NK-92 treated with Interleukin-12 subunit alpha and Interleukin-12 subunit beta, amount 100 ng/mL, for 24 hours (cell line): Measurements from ENCODE around the gene PPP2R3B.

Source experiments
- DNase-seq: peaks from one replicate; lab custom pipeline; 2025; lab: John Stamatoyannopoulos, UW

PPP2R3B gene

DNA sequence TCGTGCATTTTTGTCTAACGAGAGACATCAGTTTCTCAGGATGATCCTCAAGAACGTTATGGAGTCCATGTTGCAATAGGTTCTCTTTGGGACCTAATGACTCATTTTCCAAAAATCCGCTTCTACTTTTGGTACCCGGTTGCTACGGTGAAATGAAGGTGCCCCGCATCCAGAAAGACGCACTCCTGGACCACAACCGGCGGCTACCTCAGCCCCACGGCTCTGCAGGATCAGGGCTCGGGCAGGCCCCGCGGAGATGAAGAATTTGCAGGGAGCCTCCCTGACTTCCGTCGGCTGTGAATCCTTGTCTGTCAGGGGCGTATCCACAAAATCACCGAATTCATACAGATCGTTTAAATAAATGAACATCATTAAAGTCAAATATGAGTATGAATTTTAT lies 83.7 kb downstream of the PPP2R3B start:
- no peak for DNase-seq

DNA sequence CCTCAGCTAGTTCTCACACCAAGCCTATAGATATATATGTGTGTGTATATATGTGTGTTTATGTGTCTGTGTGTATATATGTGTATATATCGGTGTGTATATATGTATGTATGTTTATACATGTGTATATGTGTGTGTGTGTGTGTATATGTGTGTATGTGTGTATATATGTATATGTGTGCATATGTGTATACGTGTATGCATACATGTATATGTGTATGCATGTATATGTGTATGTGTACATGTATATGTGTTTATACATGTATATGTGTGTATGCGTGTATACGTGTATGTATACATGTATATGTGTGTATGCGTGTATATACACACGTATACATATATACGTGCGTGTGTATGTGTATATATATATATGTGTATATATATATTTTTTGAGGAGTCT lies 86.4 kb downstream of the PPP2R3B start:
- no peak for DNase-seq

DNA sequence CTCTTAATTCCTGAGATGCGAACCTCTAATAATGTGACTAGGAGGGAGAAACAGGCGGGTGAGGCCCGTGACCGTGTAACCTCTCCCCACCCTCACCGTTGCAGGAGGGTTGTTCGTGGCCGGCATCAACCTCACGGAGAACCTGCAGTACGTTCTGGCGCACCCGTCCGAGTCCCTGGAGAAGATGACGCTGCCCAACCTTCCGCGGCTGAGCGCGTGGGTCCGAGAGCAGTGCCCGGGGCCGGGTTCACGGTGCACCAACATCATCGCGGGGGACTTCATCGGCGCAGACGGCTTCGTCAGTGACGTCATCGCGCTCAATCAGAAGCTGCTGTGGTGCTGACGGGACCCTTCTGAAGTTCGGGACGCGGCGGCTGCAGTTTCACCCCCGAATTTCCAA lies 87.7 kb downstream of the PPP2R3B start:
- DNase-seq, result no peak

DNA sequence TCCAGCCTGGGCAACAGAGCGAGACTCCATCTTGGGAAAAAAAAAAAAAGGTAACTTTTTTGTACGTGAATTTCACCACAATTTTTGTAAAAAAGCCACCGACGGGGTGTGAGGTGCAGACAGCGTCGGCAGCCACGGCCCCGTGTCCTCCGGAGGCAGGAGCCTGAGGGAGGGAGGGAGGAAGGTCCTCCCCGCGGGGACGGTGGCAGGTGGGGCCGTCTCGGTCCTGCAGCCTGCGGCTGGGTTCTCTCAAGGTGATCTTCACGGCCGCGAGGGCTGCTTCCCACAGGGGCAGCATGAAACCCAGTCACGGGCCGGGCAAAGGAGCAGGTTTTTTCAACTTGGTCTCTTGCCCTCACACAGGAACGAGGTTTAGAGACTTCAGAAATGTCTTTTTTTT lies 91.6 kb downstream of the PPP2R3B start:
- DNase-seq, result no peak

DNA sequence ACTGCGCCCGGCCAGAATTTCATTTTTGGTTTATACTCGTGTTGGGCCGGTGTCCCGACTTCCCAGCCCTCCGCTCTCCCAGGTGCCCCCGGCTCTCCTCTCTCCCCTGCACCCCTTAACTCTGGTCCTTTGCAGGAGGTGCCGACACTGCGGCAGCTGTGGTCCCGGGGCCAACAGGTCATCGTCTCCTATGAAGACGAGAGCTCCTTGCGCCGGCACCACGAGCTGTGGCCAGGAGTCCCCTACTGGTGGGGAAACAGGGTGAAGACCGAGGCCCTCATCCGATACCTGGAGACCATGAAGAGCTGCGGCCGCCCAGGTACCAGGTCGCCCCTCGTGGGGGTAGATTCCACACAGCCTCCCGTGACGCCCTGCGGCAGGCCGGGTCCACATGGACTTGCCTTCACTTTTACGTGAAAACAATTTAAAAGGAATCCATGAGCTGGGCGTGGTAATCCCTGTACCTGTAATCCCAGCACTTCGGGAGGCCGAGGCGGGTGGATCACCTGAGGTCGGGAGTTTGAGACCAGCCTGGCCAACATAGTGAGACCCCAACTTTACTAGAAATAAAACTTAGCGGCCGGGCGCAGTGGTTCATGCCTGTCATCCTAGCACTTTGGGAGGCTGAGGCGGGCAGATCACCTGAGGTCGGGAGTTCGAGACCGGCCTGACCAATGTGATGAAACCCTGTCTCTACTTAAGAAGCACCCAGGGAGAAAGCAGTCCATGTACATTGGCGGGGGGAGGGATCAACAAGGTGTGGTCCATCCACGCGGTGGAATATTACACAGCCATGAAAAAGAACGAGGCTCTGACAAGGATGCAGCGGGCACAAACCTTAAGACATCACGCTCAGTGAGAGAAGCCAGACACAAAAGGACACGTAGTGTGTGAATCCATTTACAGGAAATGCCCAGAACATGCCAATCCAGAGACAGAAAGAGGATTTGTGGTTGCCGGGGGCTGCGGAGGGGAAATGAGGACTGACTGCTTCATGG lies 93.5 kb downstream of the PPP2R3B start:
- DNase-seq, result no peak

DNA sequence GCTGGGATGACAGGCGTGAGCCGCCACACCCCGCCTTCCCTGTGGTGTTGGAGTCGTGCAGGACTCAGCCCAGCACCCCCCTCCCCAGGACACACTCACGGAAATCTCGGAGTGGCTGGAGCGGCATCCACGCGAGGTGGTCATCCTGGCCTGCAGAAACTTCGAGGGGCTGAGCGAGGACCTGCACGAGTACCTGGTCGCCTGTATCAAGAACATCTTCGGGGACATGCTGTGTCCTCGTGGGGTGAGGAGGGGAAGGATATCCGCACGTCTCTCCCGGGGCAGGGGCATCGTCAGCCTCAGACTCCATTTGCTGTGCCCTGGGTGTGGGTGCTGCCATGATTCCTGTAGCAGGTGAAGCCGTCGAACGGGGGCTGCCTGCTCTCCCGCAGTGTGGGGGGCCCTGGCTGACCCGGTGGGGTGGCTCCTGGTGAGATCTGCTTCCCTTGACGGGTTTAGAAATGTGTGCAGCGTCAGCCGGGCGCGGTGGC lies 95.3 kb downstream of the PPP2R3B start:
- DNase-seq, result no peak

DNA sequence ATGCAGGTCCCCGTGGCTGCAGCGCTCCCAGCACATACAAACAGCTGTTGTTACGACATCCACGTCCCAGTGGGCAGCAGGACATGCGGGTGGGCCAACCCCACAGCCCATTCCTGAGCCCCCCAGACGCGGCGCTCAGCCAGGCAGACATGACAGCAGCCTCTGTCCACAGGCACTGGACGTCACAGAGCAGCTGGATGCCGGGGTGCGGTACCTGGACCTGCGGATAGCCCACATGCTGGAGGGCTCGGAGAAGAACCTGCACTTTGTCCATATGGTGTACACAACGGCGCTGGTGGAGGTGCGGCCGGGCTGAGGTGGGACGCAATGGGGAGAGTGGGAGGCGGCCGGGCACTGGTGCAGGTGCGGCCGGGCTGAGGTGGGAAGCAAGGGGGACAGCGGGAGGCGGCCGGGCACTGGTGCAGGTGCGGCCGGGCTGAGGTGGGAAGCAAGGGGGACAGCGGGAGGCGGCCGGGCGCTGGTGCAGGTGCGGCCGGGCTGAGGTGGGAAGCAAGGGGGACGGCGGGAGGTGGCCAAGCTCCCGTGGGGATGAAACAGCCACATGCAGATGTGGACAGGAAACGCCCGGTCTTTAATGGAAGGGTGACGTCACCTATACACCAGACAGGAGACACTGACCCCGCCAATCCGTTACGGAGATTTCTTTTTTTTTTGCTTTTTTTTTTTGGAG lies 96.1 kb downstream of the PPP2R3B start:
- DNase-seq, result no peak

DNA sequence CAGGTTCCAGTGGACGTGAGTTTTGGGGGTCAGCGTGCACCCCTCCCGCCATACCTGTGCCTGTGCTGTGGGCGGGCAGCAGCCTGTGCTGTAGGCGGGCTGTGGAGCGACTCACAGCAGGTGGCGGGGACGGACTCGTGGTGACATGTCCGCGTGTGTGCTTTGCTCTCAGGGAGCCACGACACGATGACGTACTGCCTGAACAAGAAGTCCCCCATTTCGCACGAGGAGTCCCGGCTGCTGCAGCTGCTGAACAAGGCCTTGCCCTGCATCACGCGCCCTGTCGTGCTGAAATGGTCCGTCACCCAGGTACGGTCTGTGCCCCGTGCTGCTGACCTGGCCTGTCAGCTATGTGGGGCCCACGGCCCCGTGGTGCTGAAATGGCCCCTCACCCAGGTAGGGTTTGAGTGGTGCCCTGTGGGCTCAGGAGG lies 98.1 kb downstream of the PPP2R3B start:
- DNase-seq, result no peak

DNA sequence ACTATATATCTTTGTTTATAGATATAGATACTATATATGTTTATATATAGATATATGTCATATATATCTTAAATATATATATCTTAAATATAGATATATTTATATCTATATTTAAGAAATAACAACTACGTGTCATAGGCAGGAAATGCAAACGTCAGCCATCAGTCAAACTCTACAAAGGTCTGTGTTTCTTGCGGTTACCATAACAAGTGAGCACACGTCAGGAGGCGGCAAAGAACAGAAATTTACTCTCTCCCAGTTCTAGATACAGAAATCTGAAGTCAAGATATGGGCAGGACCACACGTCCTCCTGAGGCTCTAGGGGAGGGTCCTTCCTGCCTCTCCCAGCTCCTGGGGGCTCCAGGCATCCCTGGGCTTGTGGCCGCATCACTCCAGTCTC lies 99.0 kb downstream of the PPP2R3B start:
- DNase-seq, result no peak

DNA sequence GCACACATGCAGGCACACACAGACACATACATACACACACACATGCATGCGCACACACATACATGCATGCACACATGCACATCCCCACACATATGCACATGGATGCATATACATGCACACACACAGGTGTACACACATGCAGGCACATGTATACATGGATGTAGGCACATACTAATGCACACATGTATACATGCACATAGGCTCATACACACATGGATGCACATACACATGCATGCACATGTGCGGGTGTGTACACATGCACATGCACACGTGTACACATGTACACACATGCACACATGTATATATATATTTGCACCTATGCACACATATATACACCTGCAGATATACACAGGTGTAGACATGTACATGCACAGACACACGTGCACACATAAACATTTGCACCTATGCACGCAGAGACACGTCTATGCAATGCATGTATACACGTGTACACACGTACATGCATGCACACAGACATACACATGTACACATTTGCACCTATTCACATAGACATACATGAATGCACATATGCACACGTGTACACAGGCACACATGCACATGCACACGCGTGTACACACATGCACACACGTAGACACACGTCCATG lies 101.5 kb downstream of the PPP2R3B start:
- DNase-seq, result no peak
